Stimulated activated CD4-positive, alpha-beta T cell treated with anti-CD3 and anti-CD28 coated beads, Interleukin-1b, Interleukin-23, amount 100 ng/mL, for 48 hours (primary cell): ENCODE measurements around the gene BPHL.
"Not testable (repeated sequence)": the region's sequence is repeated elsewhere in the genome, so short reads cannot be mapped to it uniquely, and the experiment has no call there.

Experiments used
- DNase-seq: peaks from one replicate; pipeline ENCODE4 v3.0.0-alpha.2; 2020

The BPHL gene

GRCh38 chr6:3186974-3187382 lies 68.5 kb downstream of the BPHL start:
- no peak for DNase-seq

- DNase-seq: no peak
Measured at GRCh38 chr6:3188262-3188661, 69.8 kb downstream of the BPHL start.

GRCh38 chr6:3189192-3189591 lies 70.7 kb downstream of the BPHL start:
- DNase-seq: not testable (repeated sequence)

DNA sequence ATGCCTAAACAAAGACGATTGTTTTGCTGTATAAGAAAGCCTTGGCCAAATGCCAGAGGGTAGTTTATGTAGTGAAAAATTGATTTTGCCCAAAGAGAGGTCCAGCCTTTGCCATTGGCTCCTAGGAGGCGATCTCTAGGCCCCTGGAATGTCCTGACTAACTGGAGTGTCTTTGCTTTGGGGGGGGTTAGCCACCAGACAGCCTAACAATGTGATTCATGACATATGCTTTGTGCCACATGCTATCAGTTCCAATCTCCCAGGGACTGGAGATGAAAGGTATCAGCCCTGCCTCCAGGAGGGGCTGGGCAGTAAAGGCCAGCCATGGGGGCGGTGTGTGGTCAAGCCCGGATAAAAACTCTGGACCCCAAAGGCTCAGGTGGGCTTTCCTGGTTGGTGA lies 71.5 kb downstream of the BPHL start:
- DNase-seq: no peak

GRCh38 chr6:3190779-3191178 lies 72.3 kb downstream of the BPHL start:
- DNase-seq: no peak

DNA sequence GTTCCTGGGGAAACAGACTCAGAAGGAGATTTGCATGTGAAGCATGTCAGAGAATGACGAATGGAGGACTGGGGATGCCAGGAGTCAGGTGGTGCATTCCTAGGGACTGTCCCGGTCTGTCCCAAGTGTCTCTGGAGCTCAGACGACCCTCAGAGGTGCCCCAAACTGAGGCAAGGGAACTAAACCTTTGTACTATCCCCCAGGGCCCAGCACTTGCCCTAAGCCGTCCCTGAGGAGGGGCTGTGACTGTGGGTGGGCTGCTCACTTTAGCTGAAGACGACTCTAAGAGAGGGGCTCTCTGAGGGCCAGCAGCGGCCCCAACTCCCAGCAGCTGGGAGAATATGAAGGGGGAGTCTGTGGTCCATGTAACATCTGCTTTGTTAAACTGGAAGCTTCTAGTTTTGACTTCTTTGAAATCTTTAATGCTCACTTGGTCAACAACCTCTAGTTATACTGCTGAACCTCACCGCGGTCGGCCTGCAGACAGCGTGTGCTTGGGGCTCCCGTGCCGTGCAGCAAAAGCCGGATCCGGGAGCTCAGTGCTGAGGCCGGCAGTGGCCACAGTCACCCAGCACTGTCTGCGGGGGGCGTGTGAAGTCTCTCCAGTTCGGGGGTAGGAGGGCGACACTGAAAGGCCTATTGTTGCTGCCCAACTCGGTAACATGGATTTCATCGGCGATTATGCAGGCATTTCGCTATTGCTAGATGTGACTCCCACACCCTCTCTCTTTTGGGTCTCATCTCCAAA lies 74.8 kb downstream of the BPHL start:
- DNase-seq: no peak

GRCh38 chr6:3194535-3195419 lies 76.3 kb downstream of the BPHL start:
- DNase-seq: no peak

DNA sequence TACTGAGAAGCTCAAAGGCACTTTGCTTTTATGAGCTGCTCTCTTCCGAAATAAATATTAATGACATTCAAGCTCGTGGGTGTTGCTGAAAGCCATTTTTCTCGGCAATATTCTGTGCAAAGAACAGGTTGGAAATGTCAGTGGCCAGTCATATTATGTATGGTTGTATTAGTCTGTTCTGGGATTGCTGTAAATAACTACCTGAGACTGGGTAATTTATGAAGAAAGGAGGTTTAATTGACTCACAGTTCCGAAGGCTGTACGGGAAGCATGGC lies 76.8 kb downstream of the BPHL start:
- no peak for DNase-seq

DNA sequence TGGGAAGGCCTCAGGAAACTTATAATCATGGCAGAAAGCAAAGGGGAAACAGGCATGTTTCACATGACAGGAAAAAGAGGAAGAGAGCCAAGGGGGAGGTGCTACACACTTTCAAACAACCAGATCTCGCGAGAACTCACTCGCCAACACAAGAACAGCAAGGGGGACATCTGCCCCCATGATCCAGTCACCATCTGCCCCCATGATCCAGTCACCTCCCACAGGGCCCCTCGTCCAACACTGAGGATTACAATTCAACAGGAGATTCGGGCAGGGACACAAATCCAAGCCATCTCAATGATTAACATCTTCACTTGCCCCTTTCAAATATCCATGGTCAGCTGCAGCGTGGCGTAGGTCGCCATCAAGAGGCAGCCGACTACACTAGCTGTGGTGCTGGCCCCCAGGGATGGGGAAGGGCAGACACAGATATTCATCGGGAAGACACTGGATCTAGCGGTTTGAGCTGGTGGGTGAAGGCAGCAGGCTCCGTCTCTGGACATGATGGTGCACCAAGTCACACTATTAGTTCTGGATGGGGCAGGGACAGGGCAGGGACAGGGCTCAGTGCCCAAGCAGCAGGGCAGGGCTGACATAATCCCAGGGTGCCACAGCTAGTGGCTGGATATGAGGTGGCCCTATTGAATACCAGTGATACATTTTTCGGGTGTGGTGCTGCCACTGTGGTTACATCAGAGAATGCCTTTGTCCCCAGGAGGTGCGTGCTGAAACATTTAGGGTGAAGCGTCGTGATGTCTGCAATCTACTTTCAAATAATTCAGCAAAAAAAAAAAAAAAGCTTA lies 77.4 kb downstream of the BPHL start:
- DNase-seq: no peak

DNA sequence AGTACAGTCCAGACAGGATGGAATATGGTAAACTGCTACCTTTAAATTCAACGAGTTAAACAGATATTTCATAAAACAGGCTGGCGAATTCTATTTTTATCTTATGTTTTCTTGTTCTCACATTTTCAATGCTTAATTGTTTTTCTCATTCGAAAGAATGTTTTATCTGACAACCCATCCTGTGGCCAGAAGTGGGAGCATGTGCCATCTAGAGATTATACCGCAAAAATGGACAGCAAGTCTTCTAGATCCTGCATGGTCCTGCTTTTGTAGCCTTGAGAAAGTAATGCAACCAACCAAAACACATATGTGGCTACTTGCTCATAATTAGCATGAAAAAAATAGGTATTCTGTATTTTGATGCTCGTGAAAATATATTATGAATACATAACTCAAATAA lies 78.3 kb downstream of the BPHL start:
- DNase-seq: no peak

- not testable (repeated sequence) for DNase-seq
Measured at GRCh38 chr6:3197734-3198133, 79.2 kb downstream of the BPHL start.

- DNase-seq: no peak
Measured at GRCh38 chr6:3199382-3199781, 80.9 kb downstream of the BPHL start.

DNA sequence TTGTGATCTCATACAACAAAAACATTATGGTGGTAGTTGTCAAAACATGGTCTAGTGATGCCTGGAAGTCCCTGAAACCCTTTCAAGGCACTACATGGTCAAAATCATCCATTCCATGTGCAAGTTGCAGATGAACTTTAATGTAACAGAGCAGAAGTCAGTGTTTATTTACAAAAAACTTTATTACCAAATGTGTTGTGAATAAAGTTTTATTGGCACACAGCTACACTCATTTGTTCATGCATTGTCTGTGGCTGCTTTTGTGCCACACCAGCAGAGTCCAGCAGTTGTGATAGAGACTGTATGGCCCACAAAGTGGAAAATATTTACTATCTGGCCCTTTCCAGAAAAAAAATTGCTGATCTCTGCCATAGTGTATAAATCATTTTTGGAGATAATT lies 82.2 kb downstream of the BPHL start:
- no peak for DNase-seq

DNA sequence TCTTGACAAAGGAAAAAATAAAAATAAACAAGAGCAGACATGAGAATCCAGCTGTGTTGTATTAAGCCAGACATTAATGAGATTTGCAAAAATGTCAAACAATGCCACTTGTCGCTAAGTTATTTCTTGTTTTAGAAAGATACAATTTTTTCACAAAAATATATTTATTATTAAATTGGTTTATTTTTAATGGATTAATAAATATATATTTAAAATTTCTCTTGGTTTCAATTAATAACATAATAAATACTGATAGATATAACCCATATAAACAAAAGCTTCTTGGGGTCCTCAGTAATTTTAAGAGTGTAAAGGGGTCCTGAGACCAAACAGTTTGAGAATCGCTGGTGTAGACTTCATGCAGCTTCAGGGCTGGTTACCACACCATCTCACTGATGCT lies 82.9 kb downstream of the BPHL start:
- no peak for DNase-seq
